CD4-positive, alpha-beta T cell (primary cell): ENCODE measurements around the gene UVSSA. TPM values are rescaled to one million over a fixed set of nuclear protein-coding genes. Genes with fewer than 3 reads are reported as not detected.

Source experiments
- ATAC-seq: fragments of 200-7000 bp; cut with Tn5 transposase; one replicate; pipeline ENCODE4 v1.10.0; 2022; ENCODE audit warnings: mild to moderate bottlenecking; ENCODE audit not compliant: poor library complexity
- CTCF ChIA-PET: fragments of 350-600 bp; sonication (Branson Sonifier 250); formaldehyde crosslinking; loops from one replicate; lab custom pipeline; 2021; ENCODE audit warnings: antibody characterized with exemption, inconsistent platforms; lab: Charles Lee
- POLR2A ChIA-PET: fragments of 350-600 bp; sonication (Branson Sonifier 250); formaldehyde crosslinking; loops from one replicate; lab custom pipeline; 2021; ENCODE audit warnings: antibody characterized with exemption, inconsistent platforms; lab: Charles Lee
- DNase-seq, 14 experiments: peaks; one replicate each; pipeline ENCODE4 v3.0.0-alpha.2; 2013 to 2020; ENCODE audit warnings: mixed read lengths in 2 of 14
- H3K27ac ChIP-seq, 2 donors: one replicate each; pipeline versions ENCODE4 v1.5.1 to v1.7.0; 2013; ENCODE audit warnings: low read length in 2 of 2, low read depth in 1 of 2, mild to moderate bottlenecking in 1 of 2
- H3K27me3 ChIP-seq, 2 experiments: 1 replicate in 1 of 2; 2 replicates in 1 of 2; pipeline versions ENCODE4 v1.6.1 to v1.7.0; 2013; ENCODE audit warnings: low read length in 2 of 2, control low read depth in 1 of 2, mild to moderate bottlenecking in 1 of 2, moderate library complexity in 1 of 2; ENCODE audit not compliant: insufficient read depth in 2 of 2, control insufficient read depth in 1 of 2
- H3K36me3 ChIP-seq: one replicate; pipeline ENCODE4 v1.6.1; 2013; ENCODE audit warnings: low read length, control low read depth; ENCODE audit not compliant: insufficient read depth
- H3K4me1 ChIP-seq: one replicate; pipeline ENCODE4 v1.6.1; 2013; ENCODE audit warnings: low read length, control low read depth; ENCODE audit not compliant: insufficient read depth
- H3K4me3 ChIP-seq: one replicate; pipeline ENCODE4 v1.5.1; 2013; ENCODE audit warnings: mild to moderate bottlenecking, low read length, moderate library complexity
- H3K9me3 ChIP-seq, 2 experiments: 1 replicate in 1 of 2; 2 replicates in 1 of 2; pipeline versions ENCODE4 v1.6.1 to v1.7.0; 2013; ENCODE audit warnings: low read length in 2 of 2, mild to moderate bottlenecking in 2 of 2, control low read depth in 1 of 2, moderate library complexity in 1 of 2; ENCODE audit not compliant: control insufficient read depth in 1 of 2, insufficient read depth in 1 of 2
- H3K27ac Mint-ChIP-seq: one replicate; pipeline ENCODE4 v1.8.0; 2020; ENCODE audit warnings: mixed read lengths
- H3K27me3 Mint-ChIP-seq: one replicate; pipeline ENCODE4 v1.8.0; 2021; ENCODE audit warnings: mixed read lengths
- H3K36me3 Mint-ChIP-seq: one replicate; pipeline ENCODE4 v1.8.0; 2021; ENCODE audit warnings: low read depth, mixed read lengths
- H3K4me1 Mint-ChIP-seq: one replicate; pipeline ENCODE4 v1.8.0; 2021; ENCODE audit warnings: low read depth, mixed read lengths
- H3K4me3 Mint-ChIP-seq: one replicate; pipeline ENCODE4 v1.8.0; 2020; ENCODE audit warnings: mild to moderate bottlenecking, mixed read lengths
- H3K9me3 Mint-ChIP-seq: one replicate; pipeline ENCODE4 v1.8.0; 2020; ENCODE audit warnings: mixed read lengths
- CTCF ChIP-seq: fragments of 200-600 bp; IDR thresholded peaks from one replicate; pipeline ENCODE4 v1.8.0; 2022; ENCODE audit warnings: antibody characterized with exemption, mild to moderate bottlenecking
- intact Hi-C, 2 experiments: fragments of 100-400 bp; cut with DNase I in 1 of 2; cut with micrococcal nuclease in 1 of 2; formaldehyde crosslinking; loops; one replicate each; pipeline versions ENCODE4 v1.15.1 to v1.9.0; 2023 to 2025; cut with DNase I, micrococcal nuclease
- total RNA-seq, 174 experiments: library from RNA in 2 of 174; stranded (reverse) in 2 of 174; gene quantifications; one replicate each; pipeline ENCODE4 v1.2.3 and lab custom pipeline; 2021 to 2026

UVSSA gene
- total RNA-seq, 2 experiments from 2014 or later = 31.1 to 33.1 TPM

DNA sequence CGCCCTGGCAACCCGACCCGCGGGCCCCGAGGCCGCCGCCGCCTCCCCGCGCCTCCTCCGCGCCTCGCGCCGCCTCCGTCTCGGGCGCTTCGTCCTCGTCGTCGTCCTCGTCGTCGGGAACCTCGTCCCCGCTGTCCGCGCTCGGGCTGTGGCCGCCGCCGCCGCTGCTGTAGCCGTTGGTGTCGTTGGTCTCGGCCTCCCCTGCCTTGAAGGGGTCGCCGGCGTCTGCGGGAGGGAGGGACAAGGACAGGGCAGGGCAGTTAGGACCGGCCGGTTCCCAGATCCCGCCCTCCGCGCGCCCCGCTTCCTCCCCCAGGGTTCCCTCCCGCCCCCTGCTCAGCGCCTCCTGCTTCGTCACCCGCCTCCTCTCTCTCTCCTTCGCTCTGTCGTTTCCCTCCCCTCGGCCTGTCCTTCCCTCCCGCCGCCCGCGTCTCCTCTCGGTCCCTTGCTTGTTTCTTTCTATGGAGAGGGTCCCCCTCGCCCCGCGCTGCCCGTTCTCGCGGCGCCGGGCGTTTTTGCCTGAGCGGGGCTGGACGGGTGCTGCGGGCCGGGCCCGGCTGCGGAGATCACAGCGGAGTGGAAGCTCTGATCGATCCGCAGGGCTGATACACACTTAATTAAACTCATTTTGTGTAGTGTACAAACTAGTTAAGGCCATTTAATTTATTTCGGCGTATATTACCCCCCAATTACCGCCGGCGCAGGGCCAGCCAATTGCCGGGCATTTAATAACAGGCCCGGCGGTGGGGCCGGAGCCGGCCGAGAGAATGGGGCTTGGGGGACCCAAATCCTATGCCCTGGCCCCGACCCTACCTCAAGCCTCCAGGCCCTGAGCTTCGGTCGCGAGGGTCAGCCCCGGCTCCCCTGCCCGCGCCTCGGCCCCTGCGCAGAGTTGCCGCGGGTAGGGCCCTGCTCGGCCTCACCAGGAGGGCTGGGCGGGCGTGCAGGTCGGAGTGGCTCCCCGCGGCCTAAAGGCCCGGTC is 56.9 kb downstream of the UVSSA start:
- H3K36me3 ChIP-seq = no peaks in the 10 kb centered on the region
- TF ChIP-seq CTCF = no peak
- peak in 1 of 14 experiments; percentile 11 for DNase-seq
- ATAC-seq = no peak
- ChIA-PET POLR2A (no interaction called here), CTCF (no interaction called here)
- H3K9me3 ChIP-seq = peaks cover 0 to 52% of the 10 kb centered on the region in 2 experiments
- no peaks in the 10 kb centered on the region for H3K9me3 Mint-ChIP-seq
- H3K27ac ChIP-seq = no peak overlapping the region
- H3K4me3 Mint-ChIP-seq = no peak overlapping the region
- no peak overlapping the region for H3K27ac Mint-ChIP-seq
- H3K4me1 ChIP-seq = peaks cover 22% of the 10 kb centered on the region
- intact Hi-C loops = no loop called here
- H3K36me3 Mint-ChIP-seq = no peaks in the 10 kb centered on the region
- H3K27me3 Mint-ChIP-seq = peaks cover 35% of the 10 kb centered on the region
- no peak overlapping the region for H3K4me3 ChIP-seq
- no peaks in the 10 kb centered on the region for H3K4me1 Mint-ChIP-seq
- H3K27me3 ChIP-seq = peaks cover 42 to 59% of the 10 kb centered on the region in 2 experiments

- Histone ChIP-seq H3K36me3 (no peaks in the 10 kb centered on the region), H3K27ac (no peak overlapping the region), H3K9me3 (peaks cover 0 to 51% of the 10 kb centered on the region in 2 experiments), H3K27me3 (peaks cover 50 to 66% of the 10 kb centered on the region in 2 experiments), H3K4me1 (peaks cover 22% of the 10 kb centered on the region), H3K4me3 (no peak overlapping the region)
- Mint-ChIP-seq H3K27ac (no peak overlapping the region), H3K9me3 (no peaks in the 10 kb centered on the region), H3K4me1 (no peaks in the 10 kb centered on the region), H3K27me3 (peaks cover 42% of the 10 kb centered on the region), H3K4me3 (no peak overlapping the region), H3K36me3 (no peaks in the 10 kb centered on the region)
- intact Hi-C loops = no loop called here
- POLR2A ChIA-PET = no interaction called here
- TF ChIP-seq CTCF = no peak
- DNase-seq (peak in 2 of 14 experiments; percentile 5 to 29), ATAC-seq (no peak)
- CTCF ChIA-PET = no interaction called here
Observed at GRCh38 chr4:1404573-1405253, 57.7 kb downstream of the UVSSA start.

- Mint-ChIP-seq H3K27me3 (peaks cover 45% of the 10 kb centered on the region), H3K36me3 (no peaks in the 10 kb centered on the region), H3K9me3 (no peaks in the 10 kb centered on the region), H3K27ac (no peak overlapping the region), H3K4me3 (no peak overlapping the region), H3K4me1 (no peaks in the 10 kb centered on the region)
- Histone ChIP-seq H3K4me1 (peaks cover 22% of the 10 kb centered on the region), H3K9me3 (peaks cover 0 to 51% of the 10 kb centered on the region in 2 experiments), H3K27me3 (peaks cover 56 to 71% of the 10 kb centered on the region in 2 experiments), H3K4me3 (no peak overlapping the region), H3K36me3 (no peaks in the 10 kb centered on the region), H3K27ac (no peak overlapping the region)
- intact Hi-C loops = no loop called here
- ChIA-PET CTCF (no interaction called here), POLR2A (no interaction called here)
- ATAC-seq (no peak), DNase-seq (no peak)
- TF ChIP-seq CTCF = no peak
Observed at GRCh38 chr4:1405254-1405635, 58.2 kb downstream of the UVSSA start.
